Measurements from ENCODE around the gene ADAMTS14.

Gene ADAMTS14

GRCh38 chr10:70791386-70792039, 119.2 kb downstream of the ADAMTS14 start:
- TF ChIP-seq ZNF70 (CRISPR knock-in tag; IDR thresholded peaks at IDR 0.05) (no peak), CSRNP3 (CRISPR knock-in tag; IDR thresholded peaks at IDR 0.05) (no peak), PATZ1 (CRISPR knock-in tag; IDR thresholded peaks at IDR 0.05; ENCODE audit: borderline replicate concordance) (no peak), OSR1 (CRISPR knock-in tag; IDR thresholded peaks at IDR 0.05) (no peak), CREB5 (CRISPR knock-in tag; IDR thresholded peaks at IDR 0.05; ENCODE audit: low read depth) (no peak), PPARA (CRISPR knock-in tag; IDR thresholded peaks at IDR 0.05; ENCODE audit: borderline replicate concordance) (no peak), POU6F1 (CRISPR knock-in tag; IDR thresholded peaks at IDR 0.05; ENCODE audit: borderline replicate concordance, low read depth) (no peak), ARNTL (CRISPR knock-in tag; IDR thresholded peaks at IDR 0.05; ENCODE audit: borderline replicate concordance, low read depth) (no peak), CSDC2 (CRISPR knock-in tag; IDR thresholded peaks at IDR 0.05) (no peak), ZFP30 (CRISPR knock-in tag; IDR thresholded peaks at IDR 0.05) (no peak), TCF4 (CRISPR knock-in tag; IDR thresholded peaks at IDR 0.05; ENCODE audit: borderline replicate concordance) (no peak), TSHZ2 (CRISPR knock-in tag; IDR thresholded peaks at IDR 0.05) (no peak), ZNF8 (CRISPR knock-in tag; IDR thresholded peaks at IDR 0.05) (no peak), GLIS3 (CRISPR knock-in tag; IDR thresholded peaks at IDR 0.05) (no peak), ZFP3 (CRISPR knock-in tag; IDR thresholded peaks at IDR 0.05) (no peak), TOX (CRISPR knock-in tag; IDR thresholded peaks at IDR 0.05; ENCODE audit: borderline replicate concordance) (no peak), ZNF565 (CRISPR knock-in tag; conservative IDR thresholded peaks at IDR 0.05; ENCODE audit: low read depth) (no peak)
- ATAC-seq = no peak

- no peak for ATAC-seq
- TF ChIP-seq PPARA (CRISPR knock-in tag; IDR thresholded peaks at IDR 0.05; ENCODE audit: borderline replicate concordance) (no peak), ZFP30 (CRISPR knock-in tag; IDR thresholded peaks at IDR 0.05) (no peak), ZFP3 (CRISPR knock-in tag; IDR thresholded peaks at IDR 0.05) (no peak), CSDC2 (CRISPR knock-in tag; IDR thresholded peaks at IDR 0.05) (no peak), ZNF70 (CRISPR knock-in tag; IDR thresholded peaks at IDR 0.05) (no peak), TCF4 (CRISPR knock-in tag; IDR thresholded peaks at IDR 0.05; ENCODE audit: borderline replicate concordance) (no peak), ZNF8 (CRISPR knock-in tag; IDR thresholded peaks at IDR 0.05) (no peak), RARB (CRISPR knock-in tag; IDR thresholded peaks at IDR 0.05) (no peak), ZNF565 (CRISPR knock-in tag; conservative IDR thresholded peaks at IDR 0.05; ENCODE audit: low read depth) (no peak), SNAI2 (CRISPR knock-in tag; IDR thresholded peaks at IDR 0.05) (no peak), CREB5 (CRISPR knock-in tag; IDR thresholded peaks at IDR 0.05; ENCODE audit: low read depth) (no peak)
These were observed 123.3 kb downstream of the ADAMTS14 start for GRCh38 chr10:70795613-70796012.

Measured in SK-N-SH treated with all-trans-retinoic acid at 6 μM for 48 hours (cell line).